Loucy (cell line): ENCODE measurements around the gene CCDC188.

Experiments
- EZH2phosphoT487 ChIP-seq: fragments of 200-600 bp; IDR thresholded peaks from 2 replicates; pipeline ENCODE4 v1.6.1; 2018; ENCODE audit warnings: antibody characterized with exemption, mild to moderate bottlenecking, moderate library complexity, borderline replicate concordance
- TF ChIP-seq, protein P1 (sequence below): fragments of 200-600 bp; sonication (generic); conservative IDR thresholded peaks from 2 replicates; pipeline ENCODE4 v1.5.1; 2014; ENCODE audit warnings: mild to moderate bottlenecking, antibody characterized with exemption, low read length

DNA sequence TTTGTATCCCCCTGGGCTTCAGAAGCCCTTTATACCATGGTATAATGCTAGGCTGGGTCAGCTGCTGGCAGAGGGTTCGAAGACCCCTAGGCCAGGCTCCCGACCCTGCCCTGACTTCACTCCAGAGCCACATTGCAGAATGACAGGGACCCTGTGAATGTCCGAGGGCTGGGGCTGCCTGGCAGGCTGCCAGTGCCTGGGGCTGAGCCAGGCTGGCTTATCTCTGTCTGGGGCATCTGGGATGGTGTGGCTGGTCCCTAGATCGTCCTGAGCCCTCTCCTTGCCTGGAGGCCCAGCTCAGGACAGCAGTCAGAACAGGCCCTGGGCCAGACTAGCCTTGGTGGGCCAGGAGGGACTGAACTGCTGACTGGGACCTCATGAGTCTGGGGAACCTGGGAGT, 15.6 kb downstream of the CCDC188 start:
- TF ChIP-seq, protein P1, sequence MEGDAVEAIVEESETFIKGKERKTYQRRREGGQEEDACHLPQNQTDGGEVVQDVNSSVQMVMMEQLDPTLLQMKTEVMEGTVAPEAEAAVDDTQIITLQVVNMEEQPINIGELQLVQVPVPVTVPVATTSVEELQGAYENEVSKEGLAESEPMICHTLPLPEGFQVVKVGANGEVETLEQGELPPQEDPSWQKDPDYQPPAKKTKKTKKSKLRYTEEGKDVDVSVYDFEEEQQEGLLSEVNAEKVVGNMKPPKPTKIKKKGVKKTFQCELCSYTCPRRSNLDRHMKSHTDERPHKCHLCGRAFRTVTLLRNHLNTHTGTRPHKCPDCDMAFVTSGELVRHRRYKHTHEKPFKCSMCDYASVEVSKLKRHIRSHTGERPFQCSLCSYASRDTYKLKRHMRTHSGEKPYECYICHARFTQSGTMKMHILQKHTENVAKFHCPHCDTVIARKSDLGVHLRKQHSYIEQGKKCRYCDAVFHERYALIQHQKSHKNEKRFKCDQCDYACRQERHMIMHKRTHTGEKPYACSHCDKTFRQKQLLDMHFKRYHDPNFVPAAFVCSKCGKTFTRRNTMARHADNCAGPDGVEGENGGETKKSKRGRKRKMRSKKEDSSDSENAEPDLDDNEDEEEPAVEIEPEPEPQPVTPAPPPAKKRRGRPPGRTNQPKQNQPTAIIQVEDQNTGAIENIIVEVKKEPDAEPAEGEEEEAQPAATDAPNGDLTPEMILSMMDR: no peak
- no peak for TF ChIP-seq EZH2phosphoT487
